Endothelial cell of umbilical vein (primary cell): ENCODE measurements around the gene CCSAP. TPM values are rescaled to one million over a fixed set of nuclear protein-coding genes. Genes with fewer than 3 reads are reported as not detected.

Source experiments
- BruUV-seq: library from RNA; stranded (reverse); fragments of 400-500 nt; replicated peaks from 2 replicates; lab custom pipeline; 2021; lab: Mats Ljungman, UMichigan
- CTCF ChIA-PET: fragments of 300-600, 350-600 bp; sonication (Branson Sonifier 250); formaldehyde crosslinking; loops from one replicate; lab custom pipeline; 2021; ENCODE audit warnings: antibody characterized with exemption, inconsistent platforms; lab: Charles Lee
- POLR2A ChIA-PET: fragments of 300-600, 350-600 bp; sonication (Branson Sonifier 250); formaldehyde crosslinking; loops from one replicate; lab custom pipeline; 2021; ENCODE audit warnings: antibody characterized with exemption, inconsistent platforms; lab: Charles Lee
- DNase-seq: peaks from one replicate; pipeline ENCODE4 v3.0.0-alpha.2; 2011; ENCODE audit warnings: low read depth, low spot score
- FAIRE-seq: peaks from 2 replicates; lab custom pipeline; 2011; peaks lifted over from hg19 to GRCh38; lab: Jason Lieb, UNC
- H2AFZ ChIP-seq: 2 replicates; pipeline ENCODE4 v1.6.0; 2012; ENCODE audit warnings: low read depth, low read length, control low read depth, inconsistent platforms
- H3K27ac ChIP-seq: 2 replicates; pipeline ENCODE4 v1.5.1; 2011; ENCODE audit warnings: low read depth, mild to moderate bottlenecking, control low read depth, low read length, moderate library complexity; ENCODE audit not compliant: insufficient read depth
- H3K27me3 ChIP-seq, 2 experiments: 2 replicates each; pipeline versions ENCODE4 v1.6.0 to v1.6.1; 2011; ENCODE audit warnings: low read length in 2 of 2, mixed read lengths in 1 of 2; ENCODE audit not compliant: control insufficient read depth in 2 of 2, insufficient read depth in 2 of 2
- H3K36me3 ChIP-seq, 2 experiments: 2 replicates in 1 of 2; 3 replicates in 1 of 2; pipeline ENCODE4 v1.5.1; 2011; ENCODE audit warnings: low read length in 2 of 2, mild to moderate bottlenecking in 1 of 2, moderate library complexity in 1 of 2; ENCODE audit not compliant: control insufficient read depth in 2 of 2, insufficient read depth in 2 of 2; ENCODE audit errors: extremely low read depth in 1 of 2
- H3K4me1 ChIP-seq: 3 replicates; pipeline ENCODE4 v1.5.1; 2011; ENCODE audit warnings: mild to moderate bottlenecking, low read length; ENCODE audit not compliant: control insufficient read depth, insufficient read depth; ENCODE audit errors: extremely low read depth
- H3K4me2 ChIP-seq: 2 replicates; pipeline ENCODE4 v1.6.1; 2011; ENCODE audit warnings: low read length, control low read depth, mixed read lengths; ENCODE audit not compliant: insufficient read depth
- H3K4me3 ChIP-seq, 3 experiments: fragments of 200-600 bp in 1 of 3; sonication (generic), shearing (Covaris generic) in 1 of 3; replicated peaks in 1 of 3; 2 replicates each; pipeline ENCODE4 v1.5.1; 2011 to 2016; ENCODE audit warnings: control low read depth in 3 of 3, low read length in 3 of 3, mild to moderate bottlenecking in 2 of 3, inconsistent platforms in 1 of 3, low read depth in 1 of 3, moderate library complexity in 1 of 3; ENCODE audit not compliant: insufficient read depth in 1 of 3
- H3K79me2 ChIP-seq: 2 replicates; pipeline ENCODE4 v1.6.0; 2012; ENCODE audit warnings: low read length, inconsistent platforms; ENCODE audit not compliant: control insufficient read depth, insufficient read depth
- H3K9ac ChIP-seq: replicated peaks from 2 replicates; pipeline ENCODE3; 2011; ENCODE audit warnings: low read length, control low read depth; ENCODE audit not compliant: insufficient read depth; ENCODE audit errors: extremely low read depth
- H3K9me1 ChIP-seq: replicated peaks from 3 replicates; pipeline ENCODE4 v1.6.0; 2011; ENCODE audit warnings: mild to moderate bottlenecking, low read length; ENCODE audit not compliant: control insufficient read depth, insufficient read depth; ENCODE audit errors: extremely low read depth
- H3K9me3 ChIP-seq: replicated peaks from 2 replicates; pipeline ENCODE4 v1.5.1; 2012; ENCODE audit warnings: low read length, inconsistent platforms; ENCODE audit not compliant: control insufficient read depth, insufficient read depth
- H4K20me1 ChIP-seq: replicated peaks from 2 replicates; pipeline ENCODE3; 2011; ENCODE audit warnings: mild to moderate bottlenecking, low read length; ENCODE audit not compliant: control insufficient read depth, insufficient read depth; ENCODE audit errors: extremely low read depth
- CTCF ChIP-seq, 2 donors: IDR thresholded peaks; 1 replicate in 1 of 2; 2 replicates in 1 of 2; pipeline ENCODE4 v1.5.1; 2011; ENCODE audit warnings: low read length in 2 of 2, mild to moderate bottlenecking in 2 of 2, moderate library complexity in 2 of 2, control low read depth in 1 of 2, inconsistent platforms in 1 of 2, low read depth in 1 of 2; ENCODE audit not compliant: insufficient read depth in 1 of 2; ENCODE audit errors: extremely low read depth in 1 of 2
- MAX ChIP-seq: IDR thresholded peaks from 2 replicates; pipeline ENCODE4 v1.6.1; 2011; ENCODE audit not compliant: insufficient read depth, insufficient read length
- dilution Hi-C: fragments of 300-500 bp; cut with MboI; formaldehyde crosslinking; loops from one replicate; pipeline ENCODE4 v1.15.0; 2019; ENCODE audit warnings: low sequenced_read_pairs; ENCODE audit not compliant: extremely low pct_ligation_motif_present
- intact Hi-C: fragments of 100-400 bp; cut with micrococcal nuclease; formaldehyde crosslinking; loops from one replicate; pipeline ENCODE4 v1.10.0; 2022
- polyA plus RNA-seq, 4 experiments: library from polyadenylated mRNA; depleted of rRNA in 3 of 4; stranded (reverse) in 3 of 4; unstranded in 1 of 4; fragments of >200 nt; gene quantifications; 2 replicates each; pipeline versions ENCODE4 v1.2.1 to v1.2.3, GENCODE V29; 2011 to 2012; ENCODE audit warnings: missing spikeins in 1 of 4
- small RNA-seq: library from RNA; depleted of rRNA; stranded (forward); fragments of <200 nt; gene quantifications from one replicate; pipeline ENCODE3, GENCODE V24; 2012; ENCODE audit warnings: low replicate concordance, low read depth; ENCODE audit not compliant: insufficient read depth, insufficient read length
- total RNA-seq: library from RNA; stranded (reverse); gene quantifications from 2 replicates; pipeline ENCODE4 v1.2.3, GENCODE V29; 2021

The CCSAP gene
- total and polyA plus RNA-seq, 2 donors (not counting 3 experiments of a cell fraction or from before 2014, with no cell fraction given): 1.3 to 5.7 TPM

GRCh38 chr1:229271448-229272159 lies 71.2 kb downstream of the CCSAP start:
- POLR2A ChIA-PET: no interaction called here
- no peak overlapping the region for H3K27ac ChIP-seq

More at GRCh38 chr1:229271448-229272159, 71.2 kb downstream of the CCSAP start:
- Histone ChIP-seq H3K79me2 (peaks cover 47% of the 10 kb centered on the region), H4K20me1 (no peaks in the 10 kb centered on the region), H3K9ac (peak overlapping the region; percentile 50), H2AFZ (peak overlapping the region; percentile 79), H3K9me3 (no peaks in the 10 kb centered on the region), H3K36me3 (no peaks in the 10 kb centered on the region), H3K27me3 (no peaks in the 10 kb centered on the region), H3K4me1 (peaks cover 10% of the 10 kb centered on the region), H3K9me1 (no peaks in the 10 kb centered on the region), H3K4me3 (peak overlapping the region; percentile 57 to 93 (median 85)), H3K4me2 (peak overlapping the region; percentile 82)
- intact Hi-C loops (loop anchor here (1.0 to 5.0 kb wide), 2 partner anchors 71 to 236 kb away; partner anchors contain the start of gene NUP133), dilution Hi-C loops (no loop called here)
- CTCF ChIA-PET: interaction anchor here (1.0 to 3.5 kb wide), 6 partner anchors 13 to 287 kb away, joined by 3 to 14 read pairs (median 4); partner anchors contain the start of genes ABCB10, CCSAP and NUP133
- FAIRE-seq: no peak
- peak; percentile 51 for DNase-seq
- TSS peak; percentile 51 for BruUV-seq
- TF ChIP-seq CTCF (IDR thresholded peaks at IDR 0.05; ENCODE audit: extremely low read depth in 1 of 2, insufficient read depth in 1 of 2, low read depth in 1 of 2, low read length in 2 of 2) (peak in 1 of 2 donors; percentile 34), MAX (no peak)

Small RNAs within 50 kb of the gene (small RNA-seq; reads per million reads assigned to genes)
- not detected for gene RNU6-180P

Other genes starting within 250 kb of the CCSAP start
- gene RAB4A, start 71.9 kb downstream of the CCSAP start, total RNA-seq: 43.2 and 52.9 TPM in 2 replicates
- 9.8 and 14.8 TPM in 2 replicates for gene RAB4A, start 71.9 kb downstream of the CCSAP start, polyA plus RNA-seq
- gene ACTA1, start 91.0 kb upstream of the CCSAP start, total RNA-seq: 0.22 TPM in 1 of 2 replicates, not detected in the other
- gene ACTA1, start 91.0 kb upstream of the CCSAP start, polyA plus RNA-seq: 0.24 and 0.33 TPM in 2 replicates
- gene NUP133, start 165.3 kb upstream of the CCSAP start, total RNA-seq: 35.9 and 43.2 TPM in 2 replicates
- gene NUP133, start 165.3 kb upstream of the CCSAP start, polyA plus RNA-seq: 11.1 and 13.4 TPM in 2 replicates
- 19.4 and 19.8 TPM in 2 replicates for gene ABCB10, start 215.7 kb upstream of the CCSAP start, total RNA-seq
- gene ABCB10, start 215.7 kb upstream of the CCSAP start, polyA plus RNA-seq: 5.2 and 6.0 TPM in 2 replicates